Cardiac fibroblast (primary cell): Measurements from ENCODE around the gene PTPRD.

Source experiments
- DNase-seq, 2 donors: peaks; one replicate each; pipeline versions ENCODE4 v3.0.0 to v3.0.0-alpha.2; 2010; ENCODE audit warnings: low read depth in 2 of 2
- H3K4me3 ChIP-seq, 2 donors: replicated peaks in 1 of 2; 1 replicate in 1 of 2; 2 replicates in 1 of 2; pipeline ENCODE4 v1.5.1; 2011; ENCODE audit warnings: low read depth in 2 of 2, low read length in 2 of 2, mild to moderate bottlenecking in 2 of 2, moderate library complexity in 1 of 2
- TF ChIP-seq, protein P1 (sequence below): IDR thresholded peaks from one replicate; pipeline ENCODE4 v1.5.1; 2011; ENCODE audit warnings: low read depth, mild to moderate bottlenecking, low read length, inconsistent platforms

Gene PTPRD

DNA sequence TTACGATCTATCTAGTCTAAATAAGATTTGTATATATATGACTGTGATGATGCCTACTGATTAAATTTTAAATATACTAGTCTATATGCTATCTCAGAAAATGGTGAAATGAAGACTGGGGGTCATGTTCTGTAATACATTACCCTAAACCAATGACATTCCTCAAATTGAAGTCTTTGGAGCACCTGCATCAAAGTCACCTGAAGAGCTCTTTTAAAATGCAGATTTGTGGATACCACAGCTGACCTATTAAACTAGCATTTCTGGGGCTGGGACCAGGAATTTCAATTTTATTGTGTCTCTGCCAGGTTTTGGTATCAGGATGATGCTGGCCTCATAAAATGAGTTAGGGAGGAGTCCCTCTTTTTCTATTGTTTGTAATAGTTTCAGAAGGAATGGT, 2181.3 kb downstream of the PTPRD start:
- H3K4me3 ChIP-seq, result no peak overlapping the region
- DNase-seq, result no peak
- TF ChIP-seq, protein P1, sequence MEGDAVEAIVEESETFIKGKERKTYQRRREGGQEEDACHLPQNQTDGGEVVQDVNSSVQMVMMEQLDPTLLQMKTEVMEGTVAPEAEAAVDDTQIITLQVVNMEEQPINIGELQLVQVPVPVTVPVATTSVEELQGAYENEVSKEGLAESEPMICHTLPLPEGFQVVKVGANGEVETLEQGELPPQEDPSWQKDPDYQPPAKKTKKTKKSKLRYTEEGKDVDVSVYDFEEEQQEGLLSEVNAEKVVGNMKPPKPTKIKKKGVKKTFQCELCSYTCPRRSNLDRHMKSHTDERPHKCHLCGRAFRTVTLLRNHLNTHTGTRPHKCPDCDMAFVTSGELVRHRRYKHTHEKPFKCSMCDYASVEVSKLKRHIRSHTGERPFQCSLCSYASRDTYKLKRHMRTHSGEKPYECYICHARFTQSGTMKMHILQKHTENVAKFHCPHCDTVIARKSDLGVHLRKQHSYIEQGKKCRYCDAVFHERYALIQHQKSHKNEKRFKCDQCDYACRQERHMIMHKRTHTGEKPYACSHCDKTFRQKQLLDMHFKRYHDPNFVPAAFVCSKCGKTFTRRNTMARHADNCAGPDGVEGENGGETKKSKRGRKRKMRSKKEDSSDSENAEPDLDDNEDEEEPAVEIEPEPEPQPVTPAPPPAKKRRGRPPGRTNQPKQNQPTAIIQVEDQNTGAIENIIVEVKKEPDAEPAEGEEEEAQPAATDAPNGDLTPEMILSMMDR, result no peak

DNA sequence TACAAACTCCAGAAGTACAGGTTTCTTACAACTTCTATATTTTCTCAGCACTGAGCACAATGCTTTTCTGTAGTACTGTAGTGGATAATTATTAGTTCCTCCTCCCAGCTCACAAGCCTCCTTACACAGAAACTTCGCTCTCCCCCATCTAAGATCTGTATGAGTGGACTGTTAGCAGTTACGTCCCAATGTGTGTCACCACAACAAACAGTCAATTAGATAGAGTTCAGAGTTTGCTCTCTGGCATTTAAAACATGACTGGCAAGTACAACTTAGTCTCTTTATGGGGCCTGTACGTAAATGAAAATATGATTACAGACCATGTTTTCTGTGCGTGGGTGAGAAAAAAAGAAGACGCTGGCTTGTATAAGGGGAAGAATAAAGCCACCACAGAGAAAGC, 2181.9 kb downstream of the PTPRD start:
- TF ChIP-seq, protein P1, result no peak
- no peak overlapping the region for H3K4me3 ChIP-seq

DNA sequence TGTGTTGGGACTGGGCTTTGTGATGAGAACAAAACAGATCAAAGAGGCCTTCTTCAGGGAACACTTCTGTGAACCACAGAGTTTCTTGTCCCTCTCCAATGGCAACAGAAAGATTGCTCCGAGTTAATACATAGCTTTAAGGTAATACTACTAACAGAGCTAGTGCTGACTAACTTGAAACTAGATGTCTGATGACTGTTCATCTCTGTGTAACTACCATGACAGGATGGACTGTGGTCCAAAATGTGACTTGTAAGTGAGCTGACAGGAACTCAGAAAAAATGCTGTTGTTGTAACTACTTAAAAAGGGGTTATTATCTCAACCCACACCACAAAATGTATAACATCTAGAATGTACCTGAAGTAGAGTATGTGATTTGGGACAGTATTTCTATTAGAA, 2183.0 kb downstream of the PTPRD start:
- DNase-seq, result no peak
- H3K4me3 ChIP-seq, result no peak overlapping the region
- TF ChIP-seq, protein P1, result no peak

More for the DNA sequence above, 2181.9 kb downstream of the PTPRD start:
- DNase-seq, result no peak

DNA sequence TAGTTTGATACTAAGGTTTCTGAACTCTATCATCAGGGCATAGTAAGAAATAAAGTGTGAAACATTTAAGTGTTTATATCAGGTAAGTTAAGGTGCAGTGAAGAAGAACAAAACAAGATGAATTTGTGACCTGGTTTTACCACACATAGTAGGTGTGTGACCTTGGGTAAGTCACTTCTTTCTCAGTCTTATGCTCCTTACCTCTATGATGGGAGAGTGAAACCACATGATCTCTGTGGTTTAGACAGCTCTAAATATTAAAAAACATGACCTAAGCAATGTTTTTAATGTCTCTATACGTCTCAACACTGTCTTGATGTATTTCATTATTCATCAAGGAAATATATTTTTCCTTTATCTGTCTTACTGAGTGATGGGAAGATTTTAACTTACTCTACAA, 2183.6 kb downstream of the PTPRD start:
- DNase-seq, result no peak
- H3K4me3 ChIP-seq, result no peak overlapping the region
- TF ChIP-seq, protein P1, result no peak

DNA sequence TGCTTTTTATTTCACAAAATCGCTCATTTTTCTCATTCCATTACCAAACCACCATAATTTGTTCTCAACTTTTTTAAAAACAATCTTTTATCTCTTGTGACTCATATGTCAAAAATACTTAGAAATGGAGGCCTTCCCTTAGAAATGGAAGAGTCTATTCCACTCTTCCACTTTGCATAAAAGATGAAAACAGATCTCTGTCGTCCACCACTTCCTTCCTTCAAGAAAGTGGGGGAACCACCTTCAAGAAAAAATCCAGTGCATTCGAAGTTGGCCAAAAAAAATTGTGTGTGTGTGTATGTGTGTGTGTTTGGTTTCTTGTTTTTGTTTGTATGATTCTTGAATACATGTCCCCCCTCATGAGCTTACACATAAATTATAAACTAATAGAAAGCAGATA, 2184.4 kb downstream of the PTPRD start:
- DNase-seq, result no peak
- no peak overlapping the region for H3K4me3 ChIP-seq
- TF ChIP-seq, protein P1, result no peak

DNA sequence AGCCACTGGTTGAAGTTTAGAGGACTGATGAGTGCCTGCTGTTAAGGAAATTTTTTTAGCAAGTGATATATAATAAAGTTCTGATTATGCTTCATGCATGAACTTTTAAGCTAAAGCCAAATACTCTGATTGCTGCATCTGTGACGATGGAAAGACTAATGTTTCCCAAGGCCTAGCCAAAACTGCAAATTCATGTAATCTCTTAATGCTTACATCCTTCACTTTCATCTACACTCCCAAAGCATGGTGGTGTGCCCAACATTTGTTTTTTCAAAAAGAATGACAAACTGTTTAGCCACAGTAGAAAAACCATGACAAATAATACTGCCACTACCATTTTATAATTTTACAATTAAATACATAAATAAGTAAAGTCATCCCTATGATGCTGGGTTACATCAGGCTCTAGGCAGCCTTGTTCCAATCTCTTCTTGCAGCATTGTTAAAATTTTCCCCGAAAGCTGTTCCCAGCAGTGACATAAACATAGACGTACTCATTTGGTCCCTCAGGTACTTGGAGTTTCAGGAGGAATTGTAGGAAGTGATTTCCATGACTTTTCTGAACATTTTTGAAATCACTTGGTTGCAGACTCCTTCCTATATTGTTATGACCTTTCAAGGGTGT, 2187.9 kb downstream of the PTPRD start:
- no peak for DNase-seq
- H3K4me3 ChIP-seq, result no peak overlapping the region
- TF ChIP-seq, protein P1, result no peak

DNA sequence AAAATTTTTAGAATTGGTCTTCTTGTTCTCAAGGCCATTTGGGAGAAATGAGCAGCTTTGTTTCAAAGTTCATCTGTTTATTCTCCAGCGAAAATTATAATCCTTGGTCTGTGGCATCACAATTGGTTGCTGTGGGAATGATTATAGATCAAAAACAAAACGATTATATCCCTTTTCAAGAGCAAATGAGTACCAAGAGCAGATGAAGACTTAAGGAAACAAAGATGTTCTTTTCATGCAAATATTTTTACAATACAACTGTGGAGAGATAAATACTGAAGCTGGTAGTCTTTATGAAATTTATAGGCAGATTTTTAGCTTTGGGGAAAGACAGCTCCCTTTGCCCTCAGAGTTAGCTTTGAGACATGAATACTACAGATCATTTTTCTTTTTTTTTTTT, 2192.4 kb downstream of the PTPRD start:
- no peak for DNase-seq
- TF ChIP-seq, protein P1, result no peak
- no peak overlapping the region for H3K4me3 ChIP-seq
